Loucy (cell line): ENCODE measurements around the gene SFRP2.

Experiments used
- EZH2phosphoT487 ChIP-seq: fragments of 200-600 bp; IDR thresholded peaks from 2 replicates; pipeline ENCODE4 v1.6.1; 2018; ENCODE audit warnings: antibody characterized with exemption, mild to moderate bottlenecking, moderate library complexity, borderline replicate concordance
- TF ChIP-seq, protein P1 (sequence below): fragments of 200-600 bp; sonication (generic); conservative IDR thresholded peaks from 2 replicates; pipeline ENCODE4 v1.5.1; 2014; ENCODE audit warnings: mild to moderate bottlenecking, antibody characterized with exemption, low read length

DNA sequence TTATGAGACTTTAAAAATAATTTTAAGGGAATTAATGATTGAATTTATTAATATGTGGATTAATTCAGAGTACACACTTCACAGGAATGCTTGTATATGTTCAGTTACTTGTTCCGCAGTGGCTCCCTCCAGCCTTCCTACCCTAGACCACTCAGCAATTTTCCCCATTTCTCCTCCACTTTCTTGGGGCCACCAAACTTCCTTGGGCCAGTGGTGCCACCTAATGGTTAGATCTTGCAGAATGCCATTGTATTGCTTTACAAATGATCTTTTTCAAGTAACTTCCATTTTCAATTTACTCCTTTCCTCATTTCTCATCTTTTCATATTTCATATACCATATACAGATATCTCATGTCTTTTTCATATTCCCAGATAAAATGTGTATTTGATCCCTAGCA, 25.5 kb downstream of the SFRP2 start:
- TF ChIP-seq, protein P1, sequence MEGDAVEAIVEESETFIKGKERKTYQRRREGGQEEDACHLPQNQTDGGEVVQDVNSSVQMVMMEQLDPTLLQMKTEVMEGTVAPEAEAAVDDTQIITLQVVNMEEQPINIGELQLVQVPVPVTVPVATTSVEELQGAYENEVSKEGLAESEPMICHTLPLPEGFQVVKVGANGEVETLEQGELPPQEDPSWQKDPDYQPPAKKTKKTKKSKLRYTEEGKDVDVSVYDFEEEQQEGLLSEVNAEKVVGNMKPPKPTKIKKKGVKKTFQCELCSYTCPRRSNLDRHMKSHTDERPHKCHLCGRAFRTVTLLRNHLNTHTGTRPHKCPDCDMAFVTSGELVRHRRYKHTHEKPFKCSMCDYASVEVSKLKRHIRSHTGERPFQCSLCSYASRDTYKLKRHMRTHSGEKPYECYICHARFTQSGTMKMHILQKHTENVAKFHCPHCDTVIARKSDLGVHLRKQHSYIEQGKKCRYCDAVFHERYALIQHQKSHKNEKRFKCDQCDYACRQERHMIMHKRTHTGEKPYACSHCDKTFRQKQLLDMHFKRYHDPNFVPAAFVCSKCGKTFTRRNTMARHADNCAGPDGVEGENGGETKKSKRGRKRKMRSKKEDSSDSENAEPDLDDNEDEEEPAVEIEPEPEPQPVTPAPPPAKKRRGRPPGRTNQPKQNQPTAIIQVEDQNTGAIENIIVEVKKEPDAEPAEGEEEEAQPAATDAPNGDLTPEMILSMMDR: peak; percentile 66
- no peak for TF ChIP-seq EZH2phosphoT487
